ENCODE measurements around the gene MAEA.

The MAEA gene

GRCh38 chr4:1318488-1319213, 29.0 kb downstream of the MAEA start:
- Histone ChIP-seq H3F3A (ENCODE audit: insufficient read depth) (no peaks in the 10 kb centered on the region), H3K9me3 (ENCODE audit: insufficient read depth, low read length) (no peaks in the 10 kb centered on the region), H3K79me2 (ENCODE audit: insufficient read depth, low read length) (no peaks in the 10 kb centered on the region), H3K9me2 (replicated peaks; ENCODE audit: insufficient read depth, low read length) (no peaks in the 10 kb centered on the region), H3K27me3 (ENCODE audit: low read length) (no peaks in the 10 kb centered on the region), H3K4me3 (ENCODE audit: insufficient read depth, low read length, poor library complexity, severe bottlenecking) (no peak overlapping the region), H3K36me3 (ENCODE audit: low read length) (peaks cover 4% of the 10 kb centered on the region; the same call in 1 of the 2 replicates), H2AFZ (ENCODE audit: low read depth, low read length, severe bottlenecking) (no peak overlapping the region), H3K4me2 (ENCODE audit: low read depth, low read length, poor library complexity, severe bottlenecking) (no peak overlapping the region), H3K9ac (ENCODE audit: low read length) (no peak overlapping the region), H4K20me1 (ENCODE audit: low read depth, low read length) (no peaks in the 10 kb centered on the region), H3K27ac (ENCODE audit: low read depth, low read length) (no peak overlapping the region)
- TF ChIP-seq, protein P1, sequence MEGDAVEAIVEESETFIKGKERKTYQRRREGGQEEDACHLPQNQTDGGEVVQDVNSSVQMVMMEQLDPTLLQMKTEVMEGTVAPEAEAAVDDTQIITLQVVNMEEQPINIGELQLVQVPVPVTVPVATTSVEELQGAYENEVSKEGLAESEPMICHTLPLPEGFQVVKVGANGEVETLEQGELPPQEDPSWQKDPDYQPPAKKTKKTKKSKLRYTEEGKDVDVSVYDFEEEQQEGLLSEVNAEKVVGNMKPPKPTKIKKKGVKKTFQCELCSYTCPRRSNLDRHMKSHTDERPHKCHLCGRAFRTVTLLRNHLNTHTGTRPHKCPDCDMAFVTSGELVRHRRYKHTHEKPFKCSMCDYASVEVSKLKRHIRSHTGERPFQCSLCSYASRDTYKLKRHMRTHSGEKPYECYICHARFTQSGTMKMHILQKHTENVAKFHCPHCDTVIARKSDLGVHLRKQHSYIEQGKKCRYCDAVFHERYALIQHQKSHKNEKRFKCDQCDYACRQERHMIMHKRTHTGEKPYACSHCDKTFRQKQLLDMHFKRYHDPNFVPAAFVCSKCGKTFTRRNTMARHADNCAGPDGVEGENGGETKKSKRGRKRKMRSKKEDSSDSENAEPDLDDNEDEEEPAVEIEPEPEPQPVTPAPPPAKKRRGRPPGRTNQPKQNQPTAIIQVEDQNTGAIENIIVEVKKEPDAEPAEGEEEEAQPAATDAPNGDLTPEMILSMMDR (IDR thresholded peaks at IDR 0.05; ENCODE audit: insufficient read depth, low read length, poor library complexity, severe bottlenecking): peak; percentile 28
- TF ChIP-seq EZH2phosphoT487 (conservative IDR thresholded peaks at IDR 0.05; ENCODE audit: low read length): no peak

DNA sequence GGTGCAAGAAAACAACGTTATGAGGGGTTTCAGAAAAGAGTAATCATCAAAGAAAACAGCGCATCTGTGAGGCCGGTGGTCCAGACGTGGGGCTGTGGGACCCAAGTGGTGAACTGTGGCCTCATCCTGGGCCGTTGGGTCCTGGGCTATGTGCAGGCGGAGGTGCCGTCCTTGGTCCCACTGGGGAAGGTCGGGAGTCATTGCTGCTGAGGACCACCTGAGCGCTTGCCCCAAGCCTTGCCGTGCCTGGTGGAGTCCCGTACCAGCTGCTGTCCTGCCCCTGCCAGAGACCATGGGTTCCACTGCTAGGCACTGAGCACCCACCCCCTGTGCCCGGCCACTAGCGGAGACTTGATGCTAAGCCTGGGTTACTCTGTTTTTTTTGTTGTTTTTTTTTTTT, 31.8 kb downstream of the MAEA start:
- no peak for TF ChIP-seq EZH2phosphoT487 (conservative IDR thresholded peaks at IDR 0.05; ENCODE audit: low read length)
- TF ChIP-seq, protein P1 (IDR thresholded peaks at IDR 0.05; ENCODE audit: insufficient read depth, low read length, poor library complexity, severe bottlenecking): no peak
- H3F3A ChIP-seq (ENCODE audit: insufficient read depth): no peaks in the 10 kb centered on the region
- H3K27me3 ChIP-seq (ENCODE audit: low read length): no peaks in the 10 kb centered on the region
- no peaks in the 10 kb centered on the region for H3K9me3 ChIP-seq (ENCODE audit: insufficient read depth, low read length)
- no peak overlapping the region for H3K4me2 ChIP-seq (ENCODE audit: low read depth, low read length, poor library complexity, severe bottlenecking)
- H2AFZ ChIP-seq (ENCODE audit: low read depth, low read length, severe bottlenecking): no peak overlapping the region
- H3K36me3 ChIP-seq (ENCODE audit: low read length): no peaks in the 10 kb centered on the region
- H3K9ac ChIP-seq (ENCODE audit: low read length): no peak overlapping the region
- no peak overlapping the region for H3K4me3 ChIP-seq (ENCODE audit: insufficient read depth, low read length, poor library complexity, severe bottlenecking)
- no peaks in the 10 kb centered on the region for H4K20me1 ChIP-seq (ENCODE audit: low read depth, low read length)
- no peaks in the 10 kb centered on the region for H3K79me2 ChIP-seq (ENCODE audit: insufficient read depth, low read length)
- H3K27ac ChIP-seq (ENCODE audit: low read depth, low read length): no peak overlapping the region
- H3K9me2 ChIP-seq (replicated peaks; ENCODE audit: insufficient read depth, low read length): no peaks in the 10 kb centered on the region

DNA sequence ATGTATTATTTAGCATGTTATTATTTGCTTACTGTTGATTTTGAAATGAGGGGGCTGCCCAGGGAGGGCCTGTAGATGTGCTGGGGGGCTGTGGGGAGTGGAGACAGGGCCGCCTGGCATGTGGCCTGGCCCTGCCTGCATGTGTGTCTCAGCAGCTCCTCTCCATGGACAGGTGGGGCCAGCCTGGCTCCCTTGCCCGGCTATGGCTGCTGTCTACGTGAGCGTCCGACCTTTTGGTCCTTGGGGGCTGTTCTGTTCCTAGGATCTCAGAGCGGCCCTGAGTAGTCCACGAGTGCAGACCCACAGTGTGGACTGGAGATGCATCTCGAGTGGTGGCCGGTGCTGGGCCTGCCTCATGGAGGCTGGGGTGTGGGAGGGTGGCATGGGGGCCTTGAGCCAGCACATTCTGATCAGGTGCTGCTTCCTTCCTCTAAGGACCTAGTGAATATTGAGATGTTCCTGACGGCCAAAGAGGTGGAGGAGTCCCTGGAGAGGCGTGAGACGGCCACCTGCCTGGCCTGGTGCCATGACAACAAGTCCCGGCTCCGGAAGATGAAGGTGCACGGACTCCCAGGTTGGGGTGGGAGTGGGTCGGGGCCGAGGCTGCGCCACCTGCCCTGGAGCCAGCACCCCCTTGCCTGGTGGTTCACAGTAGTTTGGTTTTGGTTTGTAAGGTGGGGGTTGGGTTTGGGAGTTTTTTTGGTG, 32.4 kb downstream of the MAEA start:
- H3F3A ChIP-seq (ENCODE audit: insufficient read depth): no peaks in the 10 kb centered on the region
- H3K9ac ChIP-seq (ENCODE audit: low read length): no peak overlapping the region
- TF ChIP-seq, protein P1 (IDR thresholded peaks at IDR 0.05; ENCODE audit: insufficient read depth, low read length, poor library complexity, severe bottlenecking): no peak
- no peak for TF ChIP-seq EZH2phosphoT487 (conservative IDR thresholded peaks at IDR 0.05; ENCODE audit: low read length)
- H3K9me2 ChIP-seq (replicated peaks; ENCODE audit: insufficient read depth, low read length): no peaks in the 10 kb centered on the region
- no peaks in the 10 kb centered on the region for H3K27me3 ChIP-seq (ENCODE audit: low read length)
- no peak overlapping the region for H2AFZ ChIP-seq (ENCODE audit: low read depth, low read length, severe bottlenecking)
- no peaks in the 10 kb centered on the region for H4K20me1 ChIP-seq (ENCODE audit: low read depth, low read length)
- H3K4me3 ChIP-seq (ENCODE audit: insufficient read depth, low read length, poor library complexity, severe bottlenecking): no peak overlapping the region
- H3K27ac ChIP-seq (ENCODE audit: low read depth, low read length): no peak overlapping the region
- H3K79me2 ChIP-seq (ENCODE audit: insufficient read depth, low read length): no peaks in the 10 kb centered on the region
- H3K36me3 ChIP-seq (ENCODE audit: low read length): no peaks in the 10 kb centered on the region
- H3K4me2 ChIP-seq (ENCODE audit: low read depth, low read length, poor library complexity, severe bottlenecking): no peak overlapping the region
- H3K9me3 ChIP-seq (ENCODE audit: insufficient read depth, low read length): no peaks in the 10 kb centered on the region
